ENCODE results near the gene SLC6A2.
"Not testable (repeated sequence)": the region's sequence is repeated elsewhere in the genome, so short reads cannot be mapped to it uniquely, and the experiment has no call there.

SLC6A2 gene

DNA sequence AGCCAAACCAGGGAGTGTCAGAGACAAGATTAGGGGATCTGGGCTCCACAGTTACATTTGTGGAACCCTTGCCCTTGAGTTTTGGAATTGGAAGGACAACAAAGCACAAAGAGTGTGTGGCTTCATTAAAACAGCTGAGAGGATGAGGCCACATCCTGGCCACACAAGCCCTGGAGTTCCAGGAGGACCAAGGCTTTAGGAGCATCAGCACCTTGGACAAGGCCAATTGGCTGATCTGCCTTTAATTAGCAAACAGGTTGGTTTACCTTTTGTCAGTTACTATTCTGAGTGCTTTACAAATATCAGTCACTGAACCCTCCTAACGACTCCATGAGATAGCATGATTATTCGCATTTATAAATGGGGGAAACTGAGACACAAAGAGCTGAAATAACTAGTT lies 54.7 kb downstream of the SLC6A2 start:
- DNase-seq, result no peak

DNA sequence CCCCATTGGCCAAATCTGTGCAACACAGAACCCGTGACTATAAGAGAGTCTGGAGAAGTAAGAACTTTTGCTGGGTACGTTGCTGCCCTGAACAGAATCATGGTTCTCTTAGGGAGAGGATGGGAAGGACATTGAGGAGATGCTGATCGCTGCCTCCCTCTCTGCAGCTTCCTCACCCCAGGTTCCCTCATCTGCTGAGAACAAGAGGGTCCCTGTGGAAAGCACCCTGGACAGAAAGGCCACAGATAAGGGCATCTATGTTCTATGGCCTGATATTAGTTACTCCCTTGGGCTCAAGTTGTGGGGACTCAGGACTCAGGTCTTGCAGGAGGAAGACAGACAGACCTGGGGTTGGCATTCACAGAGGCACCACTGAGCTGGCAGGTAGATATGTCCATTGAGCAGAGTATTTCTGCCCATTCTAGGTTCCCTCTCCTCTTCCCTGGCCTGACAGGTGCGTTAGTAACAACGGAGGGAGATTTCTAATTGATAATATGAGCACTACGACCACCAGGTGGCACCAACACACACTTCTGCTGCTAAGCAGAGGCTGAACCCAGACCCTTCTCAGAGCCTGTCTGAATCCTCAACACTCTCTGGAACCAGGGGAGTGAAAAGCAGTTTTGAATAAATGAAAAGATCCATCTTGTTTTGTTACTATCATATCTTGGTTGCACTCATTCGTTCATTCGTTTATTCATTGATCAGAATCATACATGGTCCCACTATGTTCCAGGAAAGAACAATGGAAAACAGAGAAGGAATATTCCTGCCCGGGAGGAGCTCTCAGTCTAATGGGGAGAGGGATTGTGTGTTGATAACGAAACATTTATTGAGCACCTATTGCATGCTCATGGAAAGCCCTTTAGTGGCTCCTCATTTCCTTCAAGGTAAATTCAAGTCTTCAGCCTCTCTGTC lies 56.4 kb downstream of the SLC6A2 start:
- peak in 40 of 56 donors; percentile 2 to 86 (median 36) for DNase-seq

DNA sequence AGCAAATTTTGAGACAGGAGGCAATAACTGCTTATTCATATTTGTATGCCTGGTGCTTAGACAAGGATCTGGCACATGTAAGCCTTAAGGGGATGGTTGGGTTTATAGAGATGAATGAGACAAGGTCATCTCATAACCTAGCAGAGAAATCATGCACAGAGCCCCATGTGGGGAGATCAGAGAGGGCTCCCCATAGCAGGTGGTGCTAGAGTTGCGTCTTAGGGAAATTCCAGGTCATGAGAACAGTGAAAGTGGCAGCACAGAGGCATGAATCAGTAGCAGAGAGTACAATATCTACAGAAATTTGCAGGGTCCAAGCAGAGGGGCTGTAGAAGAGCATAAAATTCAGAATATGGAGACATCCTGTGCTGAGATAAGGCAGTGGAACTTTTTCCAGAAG lies 57.3 kb downstream of the SLC6A2 start:
- no peak for DNase-seq

DNA sequence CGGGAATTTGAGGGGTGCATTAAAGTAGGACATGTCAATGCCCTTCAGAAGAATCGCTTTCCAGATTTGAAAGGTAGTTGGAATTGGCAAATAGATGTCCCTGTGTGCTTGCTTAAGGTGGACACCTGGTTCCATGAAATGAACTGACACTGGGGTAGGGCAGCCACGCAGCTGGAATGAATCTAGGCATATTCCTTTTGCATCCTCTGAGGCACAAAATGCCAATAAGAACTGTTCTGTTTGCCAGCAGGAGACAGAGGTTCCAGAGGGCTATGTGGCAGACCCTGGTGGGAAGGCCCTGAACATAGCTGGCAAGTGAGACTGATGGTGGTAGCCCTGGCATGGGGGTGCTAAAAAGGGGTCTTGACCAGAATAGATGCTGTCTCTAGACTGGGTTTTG lies 61.5 kb downstream of the SLC6A2 start:
- DNase-seq, result no peak

DNA sequence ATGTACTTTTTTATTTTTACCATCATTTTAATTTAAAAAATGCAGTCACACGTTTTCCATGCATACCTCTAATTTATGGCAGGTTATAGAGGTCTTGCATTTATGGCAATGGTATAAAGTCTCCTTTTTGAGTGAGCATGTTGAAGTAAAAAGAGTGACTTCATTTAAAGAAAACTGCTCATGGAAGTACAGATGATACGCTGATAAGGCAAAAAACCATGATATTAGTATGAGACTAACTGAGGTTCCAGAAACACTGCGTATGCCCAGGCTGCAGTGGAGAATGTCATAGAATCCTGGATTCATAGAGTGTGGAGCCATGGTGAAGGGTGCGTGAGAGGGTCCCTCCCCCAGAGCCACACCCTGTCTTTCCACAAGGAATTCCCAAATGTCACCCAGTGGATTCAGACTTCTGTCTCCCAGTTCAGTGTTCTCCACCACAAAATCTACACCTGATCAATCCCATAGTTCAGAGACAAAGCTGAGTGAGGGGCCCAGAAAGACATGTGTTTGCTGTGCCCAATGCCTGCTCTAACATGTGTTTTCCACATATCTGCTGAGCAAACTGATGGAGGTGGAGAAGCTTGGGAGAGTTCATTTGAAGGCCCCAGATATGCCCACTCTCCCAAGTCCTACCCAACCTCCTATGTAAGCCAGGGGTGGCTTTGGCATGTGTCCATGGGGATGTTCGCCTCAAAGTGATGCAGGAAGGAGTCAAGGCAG lies 69.4 kb downstream of the SLC6A2 start:
- DNase-seq, result no peak

DNA sequence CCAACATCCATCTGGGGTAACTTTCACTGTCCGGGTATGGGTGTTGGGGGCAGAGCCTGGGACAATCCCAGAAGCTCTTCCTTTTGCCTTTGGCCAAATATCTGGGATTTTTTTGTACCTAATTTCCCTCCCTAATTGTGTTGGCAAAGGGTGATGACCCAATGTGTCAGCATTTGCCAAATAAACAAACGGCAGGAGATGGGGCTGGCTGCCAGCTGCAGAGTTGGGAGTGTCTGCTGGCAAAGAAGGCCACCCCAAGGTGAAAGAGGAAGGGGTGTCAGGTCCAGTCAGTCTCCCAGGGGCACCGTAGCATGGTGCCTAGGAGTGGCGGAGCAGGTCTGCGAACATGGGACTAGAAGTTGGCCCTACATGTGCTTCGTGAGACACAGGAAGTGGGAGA lies 73.0 kb downstream of the SLC6A2 start:
- no peak for DNase-seq

DNA sequence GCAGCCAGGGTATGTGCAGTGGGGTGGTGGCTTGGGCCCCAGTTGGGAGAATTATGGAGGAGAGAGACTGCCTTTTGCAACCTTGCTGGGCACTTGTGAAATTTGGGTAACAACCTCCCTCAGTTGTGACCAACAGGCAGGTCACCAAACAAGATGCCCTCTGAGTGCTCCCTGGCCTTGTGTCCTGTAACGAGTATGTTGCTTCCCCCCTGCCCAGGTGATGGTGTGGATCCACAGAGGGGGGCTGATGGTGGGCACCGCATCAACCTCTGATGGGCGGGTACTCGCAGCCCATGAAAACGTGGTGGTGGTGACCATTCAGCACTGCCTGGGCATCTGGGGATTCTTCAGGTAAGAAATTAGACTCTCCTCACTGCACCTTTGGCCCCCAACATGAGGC lies 74.3 kb downstream of the SLC6A2 start:
- no peak for DNase-seq

DNA sequence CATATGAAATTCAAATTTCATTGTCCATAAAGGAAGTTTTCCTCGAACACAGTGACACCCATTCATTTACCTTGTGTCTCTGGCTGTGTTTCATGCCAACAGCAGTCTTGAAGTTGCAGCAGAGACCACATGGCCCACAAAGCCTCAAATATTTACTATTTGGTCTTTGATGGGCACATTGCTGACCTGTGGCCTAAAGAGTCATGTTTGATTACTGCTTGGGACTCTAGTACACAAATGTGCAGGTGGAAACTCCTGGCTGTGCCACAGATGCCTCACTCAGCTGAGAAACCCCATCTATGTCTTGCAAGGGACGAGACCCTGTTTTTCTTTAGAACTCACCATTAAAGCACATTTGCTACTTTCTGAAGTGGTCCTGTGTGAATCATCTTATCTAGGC lies 76.7 kb downstream of the SLC6A2 start:
- no peak for DNase-seq

DNA sequence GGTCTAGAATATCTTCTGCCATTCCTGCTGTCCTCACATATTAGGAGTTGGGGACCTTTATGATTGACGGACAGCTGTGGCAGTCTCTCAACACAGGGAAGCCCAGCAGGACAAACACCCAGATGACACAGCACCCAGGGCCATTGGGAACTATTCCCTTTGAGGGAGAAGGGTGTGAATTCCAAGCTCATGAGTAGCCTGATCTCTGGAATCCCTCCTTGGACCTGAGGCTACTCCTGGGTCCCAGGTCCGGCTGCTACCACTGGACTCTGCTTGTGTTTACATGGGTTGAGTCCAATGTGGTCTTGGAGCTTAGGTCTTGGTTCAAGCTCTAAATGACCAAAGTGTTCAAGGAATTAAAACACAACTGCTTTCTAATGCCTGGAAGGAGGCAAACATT lies 78.9 kb downstream of the SLC6A2 start:
- DNase-seq, result no peak

DNA sequence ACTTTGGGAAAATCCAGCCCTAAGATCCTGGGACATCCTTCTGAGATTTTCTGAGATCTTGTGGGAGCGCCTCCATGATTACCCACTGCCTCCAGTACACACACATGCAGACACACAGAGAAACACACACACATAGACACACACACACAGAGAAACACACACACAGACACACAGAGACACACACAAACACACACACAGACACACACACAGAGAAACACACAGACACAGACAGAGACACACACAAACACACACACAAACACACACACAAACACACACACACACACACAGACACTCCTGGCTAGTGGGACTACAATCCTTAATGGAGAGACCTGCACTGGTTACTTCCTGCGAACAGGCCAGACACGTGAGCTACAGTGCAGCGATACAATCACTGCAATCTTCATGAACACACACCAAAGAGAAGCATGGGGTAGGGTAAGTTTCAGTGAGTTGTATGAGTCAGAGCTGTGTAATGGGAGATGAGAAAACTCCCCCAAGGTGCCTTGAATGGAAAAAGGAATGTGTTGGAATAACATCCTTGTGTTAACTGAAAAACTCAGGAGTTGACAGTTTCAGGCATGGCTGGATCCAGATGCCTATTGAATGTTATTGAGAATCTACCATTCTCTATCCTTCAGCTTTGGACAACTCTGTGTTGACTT lies 79.5 kb downstream of the SLC6A2 start:
- no peak for DNase-seq

DNA sequence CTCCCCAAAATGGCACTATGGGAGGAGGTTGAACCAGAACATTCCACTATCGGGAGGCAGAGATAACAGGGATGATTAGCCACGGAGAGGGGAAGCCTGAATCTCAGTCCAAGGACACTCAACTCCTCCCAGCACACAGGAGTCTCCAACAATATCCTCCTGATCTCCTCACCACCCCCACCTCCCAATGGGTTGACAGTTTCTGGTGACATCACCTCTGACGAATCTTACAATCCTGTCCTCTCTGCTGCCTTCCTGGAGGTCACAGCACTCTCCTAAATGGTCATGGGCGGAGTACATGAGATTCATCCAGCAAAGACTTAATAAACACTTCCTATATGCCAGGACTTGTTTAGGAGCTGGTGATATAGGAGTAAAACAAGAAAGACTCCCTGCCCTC lies 80.9 kb downstream of the SLC6A2 start:
- DNase-seq, result no peak

DNA sequence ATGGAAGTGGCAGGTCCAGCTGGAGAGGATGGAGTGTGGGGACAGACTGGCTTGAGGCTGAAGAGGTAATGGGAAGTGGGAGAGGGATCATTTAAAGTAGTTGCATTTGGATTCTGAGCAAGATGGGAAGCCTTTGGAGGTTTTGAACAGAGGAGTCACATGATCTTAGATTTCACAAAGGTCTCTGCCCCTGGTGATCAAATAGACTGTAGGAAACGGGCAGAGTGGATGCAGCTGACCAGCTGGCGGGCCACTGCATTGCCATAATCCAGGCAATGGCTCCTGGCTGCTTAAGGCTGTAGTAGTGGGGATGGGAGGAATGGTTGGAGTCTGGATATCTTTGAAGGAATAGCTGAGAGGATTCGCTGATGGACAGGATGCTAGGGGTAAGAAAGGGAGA lies 81.5 kb downstream of the SLC6A2 start:
- DNase-seq, result no peak

DNA sequence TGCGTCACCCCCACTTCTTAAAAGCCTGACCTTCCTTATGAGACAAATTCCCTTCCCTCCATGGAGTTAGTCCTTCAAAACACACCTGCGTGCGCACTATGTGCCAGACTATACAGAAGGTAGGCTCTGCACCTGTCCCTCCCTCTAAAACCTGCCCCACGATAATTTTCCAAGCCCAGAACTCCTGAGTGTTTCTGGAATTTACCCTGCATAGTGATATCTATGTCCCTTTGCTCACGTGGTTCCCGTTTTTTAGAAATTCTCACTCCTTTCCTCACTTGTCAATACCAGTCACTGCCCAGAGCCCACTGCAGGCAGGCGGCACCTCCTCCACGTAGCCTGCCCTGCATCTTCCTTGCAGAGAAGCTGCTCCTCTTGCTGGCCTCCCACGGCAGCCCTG lies 82.2 kb downstream of the SLC6A2 start:
- DNase-seq, result no peak

DNA sequence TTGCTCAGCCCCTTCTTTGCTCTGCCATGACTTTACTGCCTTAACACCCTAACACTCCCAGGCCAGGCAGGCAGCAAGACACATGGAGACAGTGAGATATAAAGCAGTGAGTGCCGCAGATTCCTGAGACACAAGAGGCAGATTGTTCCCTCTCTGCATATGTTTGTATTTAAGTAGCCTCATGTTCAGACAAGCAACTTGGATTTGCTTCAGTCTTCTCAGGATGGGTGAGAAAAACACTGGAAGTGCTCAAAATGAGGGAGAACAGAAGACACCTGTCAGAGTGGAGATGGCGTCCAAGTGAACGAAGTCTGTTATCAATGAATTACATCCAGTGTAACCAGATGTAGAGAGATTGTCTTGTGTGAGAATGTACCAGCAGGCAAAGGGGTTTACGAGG lies 90.3 kb downstream of the SLC6A2 start:
- DNase-seq, result no peak

DNA sequence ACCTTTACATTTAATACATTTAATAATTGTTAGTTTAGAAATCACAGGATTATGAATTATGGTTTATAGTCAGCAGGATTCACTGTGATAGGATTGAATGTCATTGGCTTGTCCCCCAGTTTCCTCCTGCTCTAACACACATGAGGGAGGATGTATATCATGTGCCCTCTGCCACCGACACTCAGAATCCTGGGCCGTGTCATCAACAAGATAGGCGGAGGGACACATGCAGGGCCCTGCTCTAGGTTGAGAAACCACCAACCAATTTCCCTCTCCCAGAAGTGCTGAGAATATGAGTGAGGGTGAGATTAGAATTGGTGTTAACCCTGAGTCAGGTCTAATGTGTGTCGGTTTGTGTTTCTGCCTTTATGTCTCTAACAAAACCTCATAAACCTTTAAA lies 92.0 kb downstream of the SLC6A2 start:
- DNase-seq, result no peak

DNA sequence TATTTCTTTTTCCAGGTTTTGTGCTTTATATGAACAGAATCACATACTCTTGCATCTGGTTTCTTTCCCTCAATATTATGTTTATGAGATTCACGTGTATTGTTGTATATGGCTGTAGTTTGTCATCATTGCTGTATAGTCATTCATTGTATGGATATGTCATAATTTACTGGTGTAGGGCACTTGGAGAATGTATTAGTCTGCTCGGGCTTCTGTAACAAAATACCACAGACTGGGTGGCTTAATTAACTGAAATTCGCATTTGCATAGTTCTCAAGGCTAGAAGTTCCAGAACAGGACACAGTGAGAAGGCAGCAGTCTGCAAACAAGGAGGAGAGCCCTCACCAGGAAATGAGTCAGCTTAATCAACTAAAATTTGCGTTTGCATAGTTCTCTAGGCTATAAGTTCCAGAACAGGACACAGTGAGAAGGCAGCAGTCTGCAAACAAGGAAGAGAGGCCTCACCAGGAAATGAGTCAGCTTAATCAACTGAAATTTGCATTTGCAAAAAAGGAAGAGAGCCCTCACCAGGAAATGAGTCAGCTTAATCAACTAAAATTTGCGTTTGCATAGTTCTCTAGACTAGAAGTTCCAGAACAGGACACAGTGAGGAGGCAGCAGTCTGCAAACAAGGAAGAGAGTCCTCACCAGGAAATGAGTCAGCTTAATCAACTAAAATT lies 96.8 kb downstream of the SLC6A2 start:
- DNase-seq, result not testable (repeated sequence)

DNA sequence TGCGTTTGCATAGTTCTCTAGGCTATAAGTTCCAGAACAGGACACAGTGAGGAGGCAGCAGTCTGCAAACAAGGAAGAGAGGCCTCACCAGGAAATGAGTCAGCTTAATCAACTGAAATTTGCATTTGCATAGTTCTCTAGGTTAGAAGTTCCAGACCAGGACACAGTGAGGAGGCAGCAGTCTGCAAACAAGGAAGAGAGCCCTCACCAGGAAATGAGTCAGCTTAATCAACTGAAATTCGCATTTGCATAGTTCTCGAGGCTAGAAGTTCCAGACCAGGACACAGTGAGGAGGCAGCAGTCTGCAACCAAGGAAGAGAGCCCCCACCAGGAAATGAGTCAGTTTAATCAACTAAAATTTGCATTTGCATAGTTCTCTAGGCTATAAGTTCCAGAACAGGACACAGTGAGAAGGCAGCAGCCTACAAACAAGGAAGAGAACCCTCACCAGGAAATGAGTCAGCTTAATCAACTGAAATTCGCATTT lies 97.4 kb downstream of the SLC6A2 start:
- DNase-seq, result not testable (repeated sequence)

All from nucleus accumbens (tissue), 56 donors.